Subcutaneous adipose tissue (tissue), 4 donors: ENCODE data around the gene FAT2. TPM values are rescaled to one million over a fixed set of nuclear protein-coding genes. Genes with fewer than 3 reads are reported as not detected.

Experiments used
- total RNA-seq, 4 donors: library from RNA; depleted of rRNA; stranded (reverse); fragments of >200 nt; gene quantifications; one replicate each; pipeline ENCODE4 v1.1.0, GENCODE V29; 2016
- TF ChIP-seq, protein P1 (sequence below): fragments of 450-650 bp; IDR thresholded peaks from one replicate; pipeline ENCODE4 v1.5.1; 2016; ENCODE audit warnings: low read depth, mild to moderate bottlenecking, control low read depth, antibody characterized with exemption, moderate library complexity

The FAT2 gene
- total RNA-seq, 4 donors from 2014 or later: under 0.01 to 0.51 (median 0.20) TPM

- TF ChIP-seq, protein P1, sequence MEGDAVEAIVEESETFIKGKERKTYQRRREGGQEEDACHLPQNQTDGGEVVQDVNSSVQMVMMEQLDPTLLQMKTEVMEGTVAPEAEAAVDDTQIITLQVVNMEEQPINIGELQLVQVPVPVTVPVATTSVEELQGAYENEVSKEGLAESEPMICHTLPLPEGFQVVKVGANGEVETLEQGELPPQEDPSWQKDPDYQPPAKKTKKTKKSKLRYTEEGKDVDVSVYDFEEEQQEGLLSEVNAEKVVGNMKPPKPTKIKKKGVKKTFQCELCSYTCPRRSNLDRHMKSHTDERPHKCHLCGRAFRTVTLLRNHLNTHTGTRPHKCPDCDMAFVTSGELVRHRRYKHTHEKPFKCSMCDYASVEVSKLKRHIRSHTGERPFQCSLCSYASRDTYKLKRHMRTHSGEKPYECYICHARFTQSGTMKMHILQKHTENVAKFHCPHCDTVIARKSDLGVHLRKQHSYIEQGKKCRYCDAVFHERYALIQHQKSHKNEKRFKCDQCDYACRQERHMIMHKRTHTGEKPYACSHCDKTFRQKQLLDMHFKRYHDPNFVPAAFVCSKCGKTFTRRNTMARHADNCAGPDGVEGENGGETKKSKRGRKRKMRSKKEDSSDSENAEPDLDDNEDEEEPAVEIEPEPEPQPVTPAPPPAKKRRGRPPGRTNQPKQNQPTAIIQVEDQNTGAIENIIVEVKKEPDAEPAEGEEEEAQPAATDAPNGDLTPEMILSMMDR: no peak
Measured at GRCh38 chr5:151556806-151557205, 34.3 kb downstream of the FAT2 start.

GRCh38 chr5:151555760-151556576 is 35.2 kb downstream of the FAT2 start:
- TF ChIP-seq, protein P1: no peak

DNA sequence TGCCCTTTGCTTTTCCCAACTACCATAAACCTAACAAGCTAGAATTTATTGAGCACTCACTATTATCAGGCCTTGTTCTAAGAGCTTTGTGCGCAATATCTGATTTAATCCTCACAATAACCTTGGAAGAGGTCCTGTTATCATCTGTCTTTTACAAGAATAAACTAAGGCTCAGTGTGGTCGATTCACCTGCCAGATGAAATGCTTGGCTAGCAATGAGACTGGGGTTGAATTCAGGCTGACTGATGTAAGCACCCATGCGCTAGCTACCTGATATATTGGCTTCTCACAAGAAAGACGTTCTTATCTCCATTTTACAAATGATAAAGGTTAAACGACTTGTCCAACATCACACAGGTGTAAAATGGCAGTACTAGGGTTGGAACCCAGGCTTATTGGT is 37.4 kb downstream of the FAT2 start:
- TF ChIP-seq, protein P1: no peak

DNA sequence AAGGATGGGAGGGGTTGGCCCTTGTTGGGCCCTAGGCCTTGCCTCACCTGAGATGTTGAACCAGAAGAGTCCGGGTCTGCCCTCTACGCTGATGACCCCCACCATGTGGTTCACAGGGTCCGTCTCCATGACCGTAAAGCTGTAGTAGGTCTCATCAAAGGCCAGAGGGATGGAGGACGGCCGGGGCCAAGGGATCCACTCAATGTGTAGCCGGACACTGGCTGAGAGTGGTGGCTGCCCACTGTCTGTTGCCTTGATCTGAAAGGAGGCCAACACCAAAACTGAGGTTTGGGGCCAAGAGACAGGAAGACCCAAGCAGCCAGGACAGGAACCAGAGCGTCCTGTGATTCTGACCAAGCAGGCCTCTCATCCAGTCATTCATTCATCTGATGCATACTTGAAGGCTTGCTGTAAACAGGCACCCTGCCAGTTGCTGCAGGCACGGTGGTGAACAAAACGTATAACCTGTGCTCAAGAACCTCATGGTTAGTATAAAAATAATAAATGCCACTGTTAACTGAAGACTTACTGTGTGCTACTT is 37.9 kb downstream of the FAT2 start:
- TF ChIP-seq, protein P1: no peak

- TF ChIP-seq, protein P1: no peak
Measured at GRCh38 chr5:151551985-151552384, 39.1 kb downstream of the FAT2 start.

GRCh38 chr5:151550146-151550545 is 41.0 kb downstream of the FAT2 start:
- TF ChIP-seq, protein P1: no peak

DNA sequence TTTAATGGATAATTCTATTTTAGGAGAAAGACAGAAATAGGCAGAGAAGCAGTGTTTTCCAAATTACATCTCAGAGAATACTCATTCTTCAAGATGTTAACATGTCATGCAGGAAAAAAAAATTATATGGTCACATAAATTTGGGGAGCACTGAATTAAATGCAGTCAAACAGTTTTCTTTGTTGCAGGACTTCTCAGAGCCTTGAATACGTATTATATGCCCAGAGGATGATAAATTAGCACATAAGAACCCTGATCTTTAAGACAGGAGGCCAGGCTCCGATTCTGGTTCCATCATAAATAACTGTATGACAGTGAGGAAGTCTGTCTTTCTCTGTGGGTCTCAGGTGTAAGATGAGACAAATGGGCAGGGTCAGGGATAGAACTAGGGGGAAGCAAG is 41.4 kb downstream of the FAT2 start:
- TF ChIP-seq, protein P1: no peak
